Kidney tubule cell (primary cell): ENCODE results near the gene HSFX1.
A peak's percentile ranks its signal among the peaks of the same experiment; 100 is the strongest.

Source experiments
- DNase-seq: peaks from one replicate; pipeline ENCODE4 v3.0.0-alpha.2; 2018; ENCODE audit warnings: low spot score

The HSFX1 gene

DNA sequence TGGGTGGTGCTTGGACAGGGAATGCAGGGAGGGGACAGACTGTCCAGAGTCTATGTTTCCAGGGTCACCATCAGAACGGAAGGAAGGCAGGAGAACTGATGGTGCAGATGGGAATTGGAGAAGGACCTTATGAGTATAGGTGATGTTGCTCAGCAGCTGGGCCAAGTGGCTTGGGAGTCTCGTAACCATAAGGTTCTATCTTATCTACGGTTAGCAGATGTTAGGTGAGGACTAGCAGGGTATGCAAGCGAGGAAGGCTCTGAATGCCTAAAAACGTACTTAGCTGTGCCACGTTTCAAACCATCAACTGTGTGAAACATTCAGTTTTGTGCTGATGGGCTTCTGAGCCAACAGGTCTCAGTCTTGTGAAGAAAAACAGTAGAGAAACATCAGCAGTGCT lies 30.2 kb downstream of the HSFX1 start:
- no peak for DNase-seq

GRCh38 chrX:149807747-149808458 lies 34.0 kb downstream of the HSFX1 start:
- DNase-seq = no peak

DNA sequence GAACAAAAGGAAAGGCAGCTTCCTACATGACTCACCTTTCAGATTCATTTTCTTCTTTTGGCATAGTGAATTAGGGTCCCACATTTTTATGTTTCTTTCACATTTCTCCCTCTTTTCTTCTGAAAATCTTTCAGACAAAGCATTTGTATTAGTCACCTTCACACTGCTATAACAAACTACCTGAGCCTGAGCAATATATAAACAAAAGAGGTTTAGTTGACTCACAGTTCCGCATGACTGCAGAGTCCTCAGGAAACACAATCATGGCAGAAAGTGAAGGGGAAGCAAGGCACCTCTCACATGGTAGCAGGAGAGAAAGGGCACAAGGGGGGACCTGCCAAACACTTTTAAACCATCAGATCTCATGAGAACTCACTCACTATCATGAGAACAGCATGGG lies 44.8 kb downstream of the HSFX1 start:
- peak; percentile 56 for DNase-seq

- DNase-seq = no peak
Measured at GRCh38 chrX:149819371-149819770, 45.5 kb downstream of the HSFX1 start.

DNA sequence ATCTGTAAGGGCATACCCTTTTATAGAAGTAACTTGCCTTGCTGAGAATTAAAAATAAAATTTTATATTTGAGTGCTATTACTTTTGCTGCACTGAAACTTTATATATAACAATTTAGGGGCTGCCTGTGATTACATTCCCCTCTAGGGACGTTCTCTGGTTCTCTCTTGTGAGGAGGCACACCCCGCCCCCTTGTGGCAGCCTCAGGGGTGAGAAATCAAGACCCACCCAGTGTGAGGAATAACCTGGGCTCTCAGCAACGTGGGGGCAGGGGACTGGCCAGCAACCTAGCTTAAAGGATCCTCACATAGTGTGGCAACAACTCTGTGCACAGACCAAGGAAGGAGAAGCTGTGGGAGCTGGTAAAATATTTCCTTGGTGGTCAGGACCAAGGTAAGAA lies 51.6 kb downstream of the HSFX1 start:
- DNase-seq = peak; percentile 26
